Stimulated activated CD4-positive, alpha-beta T cell treated with anti-CD3 and anti-CD28 coated beads, Interleukin-1b, Interleukin-23, amount 100 ng/mL, for 4 hours (primary cell): ENCODE results near the gene ESYT1.
"Not testable (repeated sequence)": the region's sequence is repeated elsewhere in the genome, so short reads cannot be mapped to it uniquely, and the experiment has no call there.

ENCODE experiments used
- DNase-seq, 2 donors: peaks; one replicate each; pipeline ENCODE4 v3.0.0-alpha.2; 2020; ENCODE audit warnings: low read depth in 2 of 2

Gene ESYT1

DNA sequence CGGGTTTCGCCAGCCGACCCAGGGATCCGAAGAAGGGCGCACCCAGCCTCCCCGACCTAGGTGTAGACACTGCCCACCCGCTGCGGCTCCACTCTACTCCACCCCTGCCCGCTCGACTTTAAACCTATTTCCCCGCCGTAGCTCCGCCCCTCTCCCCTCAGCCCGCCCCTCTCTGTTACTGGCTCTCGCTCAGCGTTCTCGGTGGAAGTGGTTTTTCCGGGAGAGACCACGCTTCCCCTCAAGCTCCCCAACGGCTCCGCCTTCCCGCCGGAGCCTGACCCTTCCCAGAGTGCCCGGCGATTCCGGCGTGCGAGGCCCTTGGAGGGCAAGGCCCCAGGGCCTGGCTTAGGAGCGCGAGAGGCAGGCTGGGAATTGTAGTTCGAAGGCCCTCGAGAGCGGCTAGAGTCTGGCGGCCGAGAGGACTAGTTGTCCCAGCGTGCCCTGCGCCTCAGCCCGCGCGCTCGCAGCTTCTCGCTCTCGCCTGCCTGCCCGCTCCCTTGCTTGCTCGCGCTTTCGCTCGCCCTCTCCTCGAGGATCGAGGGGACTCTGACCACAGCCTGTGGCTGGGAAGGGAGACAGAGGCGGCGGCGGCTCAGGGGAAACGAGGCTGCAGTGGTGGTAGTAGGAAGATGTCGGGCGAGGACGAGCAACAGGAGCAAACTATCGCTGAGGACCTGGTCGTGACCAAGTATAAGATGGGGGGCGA is 23.8 kb upstream of the ESYT1 start, which contains the start of gene PA2G4:
PA2G4 (plus strand) TSS at position 451 of the 706 bp plus-strand sequence; CDS start at position 630, 179 bp downstream.
- peak; percentile 93 to 96 for DNase-seq

- DNase-seq = no peak
These were observed 23.1 kb upstream of the ESYT1 start for GRCh38 chr12:56104815-56105608.

- no peak for DNase-seq
These were observed 22.5 kb upstream of the ESYT1 start for GRCh38 chr12:56105609-56105902.

DNA sequence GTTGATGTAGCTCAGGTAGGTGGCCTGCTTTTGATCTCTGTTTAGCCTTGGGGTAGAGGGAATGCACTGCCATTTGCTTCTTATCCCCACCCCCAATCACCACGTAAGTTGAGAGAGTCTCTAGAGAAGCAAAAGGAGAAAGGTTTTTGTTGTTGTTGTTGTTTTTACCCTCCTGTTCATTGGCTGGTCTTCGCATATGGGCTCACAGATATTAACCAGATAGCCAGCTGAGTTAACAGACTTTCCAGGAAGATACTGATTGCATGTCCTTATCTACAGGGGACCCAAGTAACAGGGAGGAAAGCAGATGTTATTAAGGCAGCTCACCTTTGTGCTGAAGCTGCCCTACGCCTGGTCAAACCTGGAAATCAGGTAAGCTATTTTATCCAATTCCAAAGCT is 20.8 kb upstream of the ESYT1 start:
- no peak for DNase-seq

DNA sequence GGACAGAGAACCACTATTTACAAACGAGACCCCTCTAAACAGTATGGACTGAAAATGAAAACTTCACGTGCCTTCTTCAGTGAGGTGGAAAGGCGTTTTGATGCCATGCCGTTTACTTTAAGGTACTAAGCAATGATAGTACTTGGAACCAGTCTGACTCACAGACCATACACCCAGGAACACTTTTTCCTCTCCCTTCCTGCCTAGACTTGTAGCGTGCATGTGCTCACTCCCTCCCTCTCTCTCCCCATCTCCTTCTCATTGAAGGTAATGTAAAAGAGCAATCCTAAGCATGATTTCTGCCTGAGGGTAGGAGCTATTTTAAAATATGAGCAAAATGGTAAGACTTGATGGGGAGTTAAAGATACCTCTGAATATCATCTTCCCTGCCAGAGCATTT is 17.5 kb upstream of the ESYT1 start:
- no peak for DNase-seq

DNA sequence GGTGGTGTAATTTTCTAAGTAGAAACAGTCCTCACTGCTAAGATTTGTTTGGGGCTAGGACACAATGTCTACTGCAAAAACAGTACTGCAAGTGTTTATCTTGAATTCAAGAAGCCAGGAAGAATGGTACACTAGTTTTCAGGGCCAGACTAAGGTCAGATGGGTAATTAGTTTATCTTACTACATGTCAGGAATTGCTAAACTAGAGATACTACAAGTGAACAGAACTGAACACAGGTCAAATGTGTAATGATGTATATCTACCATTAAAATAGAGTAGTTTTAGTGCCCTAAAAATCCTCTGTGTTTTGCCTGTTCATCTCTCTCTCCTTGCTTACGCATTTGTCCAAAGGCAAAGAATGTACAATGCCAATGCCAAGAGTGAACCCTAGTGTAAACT is 14.0 kb upstream of the ESYT1 start:
- DNase-seq = no peak

DNA sequence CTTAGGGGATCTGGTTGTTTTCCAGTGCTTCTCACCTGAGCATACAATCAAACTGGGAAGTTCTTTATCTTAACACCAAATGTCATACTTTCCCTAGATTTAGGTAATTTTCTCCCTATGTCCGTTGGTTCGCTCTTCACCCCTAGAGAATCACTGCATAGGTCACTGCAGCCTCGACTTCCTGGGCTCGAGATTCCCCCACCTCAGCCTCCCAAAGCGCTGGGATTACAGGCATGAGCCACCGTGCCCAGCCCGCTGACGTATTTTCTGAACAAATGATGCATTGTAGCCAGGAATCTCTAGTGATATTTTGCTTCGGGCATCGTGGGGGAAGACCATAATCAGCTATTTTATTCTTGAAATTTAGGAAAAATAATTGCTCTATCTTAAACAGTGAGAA is 12.7 kb upstream of the ESYT1 start:
- no peak for DNase-seq

DNA sequence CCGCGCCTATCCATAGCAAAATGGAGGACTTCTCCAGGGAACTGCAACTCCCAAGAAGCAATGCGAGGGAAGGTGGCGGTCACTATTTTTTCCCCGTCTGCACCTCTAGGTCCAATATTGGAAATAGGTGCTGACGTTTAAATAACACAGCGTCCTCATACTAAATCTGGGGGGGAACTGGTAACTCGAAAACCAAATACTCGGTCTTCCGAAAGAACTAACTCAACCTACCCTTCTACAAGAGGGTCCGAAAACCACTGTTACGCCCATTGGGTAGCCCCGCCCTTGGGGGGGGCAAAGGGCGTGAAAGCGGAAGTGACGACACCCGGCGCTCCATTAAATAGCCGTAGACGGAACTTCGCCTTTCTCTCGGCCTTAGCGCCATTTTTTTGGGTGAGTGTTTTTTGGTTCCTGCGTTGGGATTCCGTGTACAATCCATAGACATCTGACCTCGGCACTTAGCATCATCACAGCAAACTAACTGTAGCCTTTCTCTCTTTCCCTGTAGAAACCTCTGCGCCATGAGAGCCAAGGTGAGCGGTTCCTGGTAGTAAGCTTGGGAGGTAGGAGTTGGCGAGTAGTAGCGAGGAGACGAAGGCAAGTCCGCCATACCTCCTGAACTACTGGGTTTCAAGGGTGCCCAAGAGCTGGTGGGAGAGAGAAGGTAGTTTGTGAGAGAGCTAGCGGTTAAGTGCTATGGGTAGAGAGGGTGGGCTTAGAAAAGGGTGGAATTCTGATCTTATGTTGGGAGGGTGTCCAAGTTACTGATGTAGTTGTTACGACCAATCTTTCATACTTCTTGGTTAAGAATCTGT is 11.6 kb upstream of the ESYT1 start, which contains the start of gene RPL41:
RPL41 (plus strand) TSS at position 367 of the 815 bp plus-strand sequence.
- peak; percentile 89 to 93 for DNase-seq

DNA sequence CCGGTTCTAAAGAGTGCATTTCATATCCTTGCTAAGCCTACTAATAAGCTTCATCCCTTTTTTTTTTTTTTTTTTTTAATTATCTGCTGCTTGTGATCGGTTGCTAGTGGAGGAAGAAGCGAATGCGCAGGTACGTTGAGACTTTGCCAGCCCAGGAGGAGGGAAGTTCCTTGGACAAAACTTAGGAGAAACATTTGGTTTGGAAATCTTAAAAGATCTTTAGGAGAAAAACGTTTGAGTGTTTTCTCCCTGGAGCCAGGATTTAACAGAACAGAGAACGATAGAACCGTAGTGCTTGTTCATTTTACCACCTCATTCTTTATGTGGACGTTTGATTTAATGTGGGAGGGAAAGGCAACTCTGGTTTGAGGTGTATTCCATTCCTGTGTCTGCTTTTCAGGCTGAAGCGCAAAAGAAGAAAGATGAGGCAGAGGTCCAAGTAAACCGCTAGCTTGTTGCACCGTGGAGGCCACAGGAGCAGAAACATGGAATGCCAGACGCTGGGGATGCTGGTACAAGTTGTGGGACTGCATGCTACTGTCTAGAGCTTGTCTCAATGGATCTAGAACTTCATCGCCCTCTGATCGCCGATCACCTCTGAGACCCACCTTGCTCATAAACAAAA is 10.9 kb upstream of the ESYT1 start:
- DNase-seq = not testable (repeated sequence)

- DNase-seq = peak; percentile 91 to 94
These were observed 10.0 kb upstream of the ESYT1 start, which contains the start of gene ZC3H10 for GRCh38 chr12:56117778-56118687. Gene ZC3H10 (plus strand): TSS chr12:56118266. CDS start chr12:56120563, 2,297 bp downstream.

- no peak for DNase-seq
These were observed 9.2 kb upstream of the ESYT1 start for GRCh38 chr12:56118688-56119357.

- DNase-seq = peak in 1 of 2 donors; percentile 52
These were observed 8.7 kb upstream of the ESYT1 start for GRCh38 chr12:56119361-56119796.

DNA sequence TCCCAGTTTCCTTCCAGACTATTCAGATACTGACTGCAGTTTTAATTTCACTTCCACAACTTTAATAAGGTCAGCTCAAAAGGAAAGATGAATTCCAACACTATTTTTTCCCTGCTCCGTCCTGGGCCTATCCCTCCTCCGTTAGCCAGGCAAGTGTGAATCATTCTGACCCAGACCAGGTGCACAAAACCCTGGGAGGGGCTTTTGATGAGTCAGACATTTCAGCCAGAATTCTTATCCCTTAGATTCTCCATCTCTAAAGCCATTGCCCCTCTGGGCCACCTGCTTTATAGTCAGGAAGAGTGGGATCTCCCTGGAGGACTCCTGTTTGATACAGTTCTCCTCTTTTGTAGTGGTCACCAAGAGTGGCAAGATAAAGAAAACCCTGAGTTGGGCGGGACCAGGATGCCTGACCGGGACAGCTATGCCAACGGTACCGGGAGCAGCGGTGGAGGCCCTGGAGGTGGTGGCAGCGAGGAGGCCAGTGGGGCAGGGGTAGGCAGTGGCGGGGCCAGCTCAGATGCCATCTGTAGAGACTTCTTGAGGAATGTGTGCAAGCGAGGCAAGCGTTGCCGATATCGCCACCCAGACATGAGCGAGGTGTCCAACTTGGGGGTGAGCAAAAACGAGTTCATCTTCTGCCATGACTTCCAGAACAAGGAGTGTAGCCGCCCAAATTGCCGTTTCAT is 7.8 kb upstream of the ESYT1 start:
- no peak for DNase-seq

GRCh38 chr12:56121204-56121870 is 6.7 kb upstream of the ESYT1 start:
- DNase-seq = no peak

DNA sequence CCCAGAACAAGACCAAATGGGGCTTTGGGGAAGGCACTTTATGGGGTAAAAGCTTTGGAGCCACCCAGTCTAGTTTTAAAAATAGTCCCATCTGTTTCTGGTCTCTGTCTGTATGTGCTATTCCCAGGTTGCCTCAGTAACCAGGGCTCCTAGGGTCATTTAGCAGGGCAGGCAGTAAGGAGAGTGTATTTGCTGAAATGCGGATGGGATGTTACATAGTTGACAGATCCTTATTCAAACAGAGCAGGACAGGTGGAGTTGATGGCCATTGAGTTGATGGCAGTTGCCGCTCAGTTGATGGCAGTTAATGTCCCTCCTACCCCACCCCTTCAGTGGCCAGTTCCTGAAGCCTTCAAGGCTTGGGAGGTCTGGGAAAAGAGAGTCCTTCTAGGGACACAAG is 5.4 kb upstream of the ESYT1 start:
- no peak for DNase-seq

DNA sequence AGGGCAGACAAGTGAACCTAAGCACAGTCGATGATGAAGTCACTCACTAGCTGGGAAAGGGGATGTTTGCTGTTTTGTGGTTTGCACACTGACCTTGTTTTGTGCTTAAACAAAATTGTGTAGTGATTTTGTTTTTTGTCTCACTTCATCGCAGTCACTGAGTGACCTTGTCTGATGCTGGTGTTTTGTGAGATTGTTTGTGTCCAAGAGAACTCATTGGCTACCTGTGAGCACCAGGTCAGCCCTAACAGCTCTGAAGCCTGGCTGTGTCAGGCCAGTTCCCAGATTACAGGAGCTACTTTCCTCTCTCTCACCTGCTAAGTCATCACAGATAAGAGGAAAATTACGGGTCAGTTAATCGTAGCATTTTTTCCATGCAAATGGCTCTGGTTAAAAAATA is 3.9 kb upstream of the ESYT1 start:
- DNase-seq = no peak

GRCh38 chr12:56126732-56127239 is 1.3 kb upstream of the ESYT1 start:
- DNase-seq = no peak

GRCh38 chr12:56127485-56127887 is 581 bp upstream of the ESYT1 start:
- no peak for DNase-seq
